Right cardiac atrium (tissue), 5 donors: Measurements from ENCODE around the gene PAAF1. TPM values are rescaled to one million over a fixed set of nuclear protein-coding genes. Genes with fewer than 3 reads are reported as not detected.

ENCODE experiments used
- ATAC-seq, 2 donors: fragments of 200-7000 bp; cut with Tn5 transposase; one replicate each; pipeline versions ENCODE4 v1.8.0 to v1.9.1; 2020; ENCODE audit warnings: moderate library complexity in 2 of 2, mild to moderate bottlenecking in 1 of 2
- DNase-seq, 3 donors: peaks; one replicate each; pipeline ENCODE4 v3.0.0-alpha.2; 2020
- H3K27ac ChIP-seq: one replicate; pipeline ENCODE4 v1.5.1; 2013; ENCODE audit warnings: mild to moderate bottlenecking, low read length, control low read depth, moderate library complexity
- H3K27me3 ChIP-seq: one replicate; pipeline ENCODE4 v1.6.1; 2013; ENCODE audit not compliant: control insufficient read depth, insufficient read depth
- H3K4me1 ChIP-seq: one replicate; pipeline ENCODE4 v1.6.1; 2013; ENCODE audit warnings: low read length; ENCODE audit not compliant: control insufficient read depth, insufficient read depth
- H3K4me3 ChIP-seq: one replicate; pipeline ENCODE4 v1.5.1; 2013; ENCODE audit warnings: low read length, control low read depth
- H3K9me3 ChIP-seq: one replicate; pipeline ENCODE4 v1.6.1; 2013; ENCODE audit warnings: low read length; ENCODE audit not compliant: control insufficient read depth
- WGBS: extraction: QIAGEN DNeasy Blood & Tissue Kit; methylation state at CpG from one replicate; pipeline ENCODE4 v1.1.7; 2013; 5-methylcytosine and 5-hydroxymethylcytosine counted together
- intact Hi-C, 4 donors: fragments of 100-400 bp; cut with DNase I; formaldehyde crosslinking; loops; one replicate each; pipeline versions ENCODE4 v1.11.0 to v1.14.0; 2022 to 2023
- polyA plus RNA-seq: library from polyadenylated mRNA; stranded (reverse); fragments of 200-250 nt; gene quantifications from one replicate; pipeline ENCODE4 v1.2.3, GENCODE V29; 2013
- total RNA-seq, 4 donors: library from RNA; stranded (reverse); fragmentation: NEBNext Ultra II Directional; extraction: Animal tissue kit (Norgen Biotek cat#: 25700); gene quantifications; one replicate each; pipeline ENCODE4 v1.2.1, GENCODE V29; 2021
- donor health status: healthy with polysubstance abuse.
- donor health status: DM: no; HTN: yes; CAD: no.
- donor health status: DM: no; HTN: no; CAD: no.
- donor health status: DM: no; HTN: yes; CAD: no; lungs with severe emphysema.
- donor health status: DM: yes; HTN: yes; CAD: no.

PAAF1 gene
- total and polyA plus RNA-seq, 5 donors: 12.7 to 22.8 (median 18.0) TPM

DNA sequence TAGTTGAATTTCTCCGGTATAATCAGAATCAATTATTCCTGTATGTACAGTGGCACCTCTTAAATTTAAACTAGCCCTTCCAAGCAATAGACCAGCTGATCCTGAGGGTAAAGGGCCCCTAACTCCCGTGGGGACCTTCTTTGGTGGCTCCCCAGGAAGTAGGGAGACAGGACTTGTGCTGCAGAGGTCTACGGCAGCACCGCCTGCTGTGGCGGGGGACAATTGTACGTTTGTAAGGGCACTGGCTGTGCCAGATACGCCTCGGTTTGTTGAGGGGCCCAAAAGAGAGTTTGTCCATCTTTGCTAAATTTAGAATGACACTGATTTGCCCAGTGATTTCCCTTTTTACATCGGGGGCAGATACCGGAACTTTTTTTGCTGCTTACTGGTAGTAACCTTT is 68.1 kb downstream of the PAAF1 start:
- Histone ChIP-seq H3K27me3 (no peaks in the 10 kb centered on the region), H3K9me3 (no peaks in the 10 kb centered on the region), H3K4me1 (no peaks in the 10 kb centered on the region), H3K4me3 (no peak overlapping the region), H3K27ac (no peak overlapping the region)
- ATAC-seq: no peak
- 64% methylated on average over 10 of the region's 10 CpGs for WGBS
- intact Hi-C loops: no loop called here
- no peak for DNase-seq

DNA sequence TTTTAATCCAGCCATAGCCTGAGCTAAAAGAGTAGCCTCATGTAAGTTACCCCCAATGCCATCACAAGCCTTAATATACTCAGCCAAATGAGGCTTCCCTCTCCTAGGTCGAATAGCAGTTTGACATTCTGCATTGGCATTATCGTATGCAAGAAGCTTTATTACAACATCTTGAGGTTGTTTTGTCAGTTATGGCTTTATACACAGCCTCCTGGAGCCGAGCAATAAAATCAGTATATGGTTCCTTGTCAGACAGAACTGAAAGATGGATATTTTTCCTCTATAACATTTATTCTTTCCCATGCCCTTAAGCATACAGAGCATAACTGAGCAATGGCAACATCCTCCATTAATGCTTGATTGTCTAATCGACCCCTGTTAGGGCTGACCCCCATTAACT is 68.6 kb downstream of the PAAF1 start:
- DNase-seq (no peak), ATAC-seq (no peak)
- 65% methylated on average over 4 of the region's 4 CpGs for WGBS
- Histone ChIP-seq H3K4me1 (no peaks in the 10 kb centered on the region), H3K27ac (no peak overlapping the region), H3K4me3 (no peak overlapping the region), H3K27me3 (no peaks in the 10 kb centered on the region), H3K9me3 (no peaks in the 10 kb centered on the region)
- intact Hi-C loops: no loop called here

DNA sequence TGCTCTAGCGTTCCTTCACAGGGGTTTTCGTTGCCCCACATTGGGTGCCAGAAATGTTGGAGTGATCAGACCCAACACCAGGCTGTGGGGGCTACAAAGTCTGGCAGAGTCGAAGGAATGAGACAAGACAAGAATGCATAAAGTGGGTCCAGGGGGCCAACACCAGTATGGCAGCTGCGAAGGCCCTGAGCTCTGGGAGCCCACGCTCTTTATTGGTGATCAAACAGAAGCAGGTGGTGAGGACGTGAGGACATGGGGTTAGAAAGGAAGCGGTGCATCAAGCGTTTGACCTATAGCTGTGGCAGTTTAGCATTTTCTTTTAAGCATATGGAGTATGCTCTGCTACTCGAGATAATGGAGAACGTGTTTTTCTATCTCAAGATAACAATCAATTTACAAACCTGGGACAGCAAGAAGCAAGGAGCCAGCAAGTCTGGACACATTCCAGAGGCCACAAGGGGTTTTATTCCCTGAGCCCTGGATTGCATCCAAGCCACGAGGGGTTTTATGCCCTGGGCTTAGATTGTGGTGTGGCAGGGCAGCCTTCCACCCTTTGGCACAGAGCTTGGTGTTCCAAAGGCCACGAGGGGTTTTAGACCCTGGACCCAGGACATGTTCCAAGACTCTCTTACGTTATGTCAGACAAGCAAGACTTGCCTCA is 70.1 kb downstream of the PAAF1 start:
- H3K9me3 ChIP-seq: no peaks in the 10 kb centered on the region
- no peaks in the 10 kb centered on the region for H3K4me1 ChIP-seq
- ATAC-seq: no peak
- H3K27me3 ChIP-seq: no peaks in the 10 kb centered on the region
- no peak overlapping the region for H3K27ac ChIP-seq
- 80% methylated on average over 13 of the region's 13 CpGs for WGBS
- intact Hi-C loops: no loop called here
- H3K4me3 ChIP-seq: no peak overlapping the region
- no peak for DNase-seq

DNA sequence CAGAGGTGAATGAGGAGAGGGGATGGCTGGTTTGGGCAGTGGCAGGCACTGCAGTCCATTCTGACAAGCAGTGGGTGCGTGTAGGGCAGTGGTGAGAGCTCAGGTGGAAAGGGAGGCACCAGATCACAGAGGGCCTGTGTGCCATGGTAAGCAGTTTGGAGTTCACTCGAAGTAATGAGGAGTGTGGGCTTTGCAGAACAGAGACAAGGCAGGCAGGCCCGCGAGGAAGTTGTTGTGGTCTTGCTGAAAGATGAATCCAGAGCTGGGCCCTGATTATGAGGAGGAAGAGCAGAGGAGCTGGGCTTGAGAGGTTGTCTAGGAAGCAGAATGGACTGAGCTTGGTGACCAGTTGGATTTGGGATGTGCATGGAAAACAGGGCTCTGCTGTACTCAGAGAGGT is 72.4 kb downstream of the PAAF1 start:
- H3K4me1 ChIP-seq: no peaks in the 10 kb centered on the region
- H3K4me3 ChIP-seq: no peak overlapping the region
- DNase-seq: no peak
- 76% methylated on average over 4 of the region's 4 CpGs for WGBS
- no peaks in the 10 kb centered on the region for H3K9me3 ChIP-seq
- H3K27me3 ChIP-seq: no peaks in the 10 kb centered on the region
- no peak overlapping the region for H3K27ac ChIP-seq
- ATAC-seq: no peak
- intact Hi-C loops: no loop called here

DNA sequence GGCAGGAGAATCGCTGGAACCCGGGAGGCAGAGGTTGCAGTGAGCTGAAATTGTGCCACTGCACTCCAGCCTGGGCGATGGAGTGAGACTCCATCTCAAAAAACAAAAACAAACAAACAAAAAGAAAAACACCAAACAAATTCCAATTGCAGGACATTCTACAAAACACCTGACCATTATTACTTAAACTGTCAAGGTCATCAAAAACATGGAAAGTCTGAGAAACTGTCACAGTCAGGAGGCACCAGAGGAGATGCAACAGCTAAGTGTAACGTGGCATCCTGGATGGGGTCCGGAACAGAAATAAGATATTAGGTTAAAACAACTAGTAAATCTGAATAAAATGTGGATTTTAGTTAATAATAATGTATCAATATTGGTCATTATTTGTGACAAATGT is 73.1 kb downstream of the PAAF1 start:
- WGBS: 83% methylated on average over 5 of the region's 5 CpGs
- no peaks in the 10 kb centered on the region for H3K4me1 ChIP-seq
- no peaks in the 10 kb centered on the region for H3K27me3 ChIP-seq
- intact Hi-C loops: no loop called here
- no peak overlapping the region for H3K27ac ChIP-seq
- ATAC-seq (no peak), DNase-seq (no peak)
- H3K4me3 ChIP-seq: no peak overlapping the region
- H3K9me3 ChIP-seq: no peaks in the 10 kb centered on the region

DNA sequence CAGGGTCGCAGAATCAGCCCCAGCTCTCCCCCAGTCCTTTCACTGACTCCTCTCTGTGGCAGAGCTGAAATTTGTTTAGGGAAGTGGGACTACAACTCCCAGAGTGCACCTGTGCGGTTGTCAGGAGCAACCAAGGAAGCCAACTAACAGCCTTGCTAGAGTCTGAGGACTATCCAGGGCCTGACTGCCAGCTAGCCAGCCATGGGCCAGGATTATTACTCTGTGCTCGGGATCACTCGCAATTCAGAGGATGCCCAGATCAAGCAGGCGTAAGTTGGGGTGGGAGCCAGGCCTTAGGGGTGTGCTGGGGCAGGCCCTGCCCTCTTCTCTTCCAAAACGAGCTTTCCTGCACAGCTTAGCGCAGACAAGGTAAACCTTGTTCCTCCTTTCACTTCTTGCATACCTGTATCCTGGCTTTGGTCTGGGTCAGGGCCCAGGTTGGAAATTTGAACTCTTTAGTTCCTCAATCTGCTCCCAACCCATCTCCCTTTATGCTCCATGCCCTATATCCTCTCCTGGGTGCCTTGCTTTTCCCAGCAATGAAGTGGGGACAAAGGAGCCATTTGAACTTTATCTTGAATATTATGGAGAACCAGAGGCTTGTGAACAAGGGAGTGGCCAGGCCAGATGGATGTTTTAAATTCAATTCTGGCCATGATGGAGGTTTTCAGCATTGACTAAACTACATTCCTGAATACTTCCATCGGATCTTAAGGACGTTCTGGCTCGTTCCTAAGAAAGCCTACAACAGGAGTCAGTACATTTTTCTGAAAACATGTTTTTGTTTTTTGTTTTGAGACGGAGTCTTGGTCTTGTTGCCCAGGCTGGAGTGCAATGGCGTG is 74.3 kb downstream of the PAAF1 start, which contains the start of gene DNAJB13:
Gene DNAJB13, plus strand, starts transcription at position 158 of the 842 bp plus-strand sequence. Its CDS starts 44 bp downstream, at position 202.
- intact Hi-C loops: no loop called here
- no peak within 1 kb of the TSS for H3K27ac ChIP-seq
- no peaks in the 10 kb centered on the region for H3K4me1 ChIP-seq
- no peak for DNase-seq
- no peaks in the 10 kb centered on the region for H3K9me3 ChIP-seq
- no peaks in the 10 kb centered on the region for H3K27me3 ChIP-seq
- WGBS: 78% methylated on average over 12 of the region's 12 CpGs
- H3K4me3 ChIP-seq: no peak within 1 kb of the TSS
- ATAC-seq: peak; percentile 46 to 65

DNA sequence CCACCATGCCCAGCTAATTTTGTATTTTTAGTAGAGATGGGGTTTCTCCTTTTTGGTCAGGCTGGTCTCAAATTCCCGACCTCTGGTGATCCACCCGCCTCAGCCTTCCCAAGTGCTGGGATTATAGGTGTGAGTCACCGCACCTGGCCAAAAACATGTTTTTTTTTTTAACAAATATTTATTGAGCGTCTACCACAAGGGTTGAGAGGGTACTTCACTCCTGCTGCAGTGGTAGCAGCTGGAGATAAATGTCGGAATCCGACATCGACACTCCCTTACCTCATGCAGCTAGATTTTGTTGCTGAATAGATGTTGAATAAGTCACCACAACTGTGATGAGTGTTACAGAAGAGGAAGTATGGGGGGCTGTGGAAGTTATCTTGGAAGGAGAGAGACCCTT is 75.0 kb downstream of the PAAF1 start:
- intact Hi-C loops: no loop called here
- no peaks in the 10 kb centered on the region for H3K27me3 ChIP-seq
- no peak overlapping the region for H3K27ac ChIP-seq
- H3K9me3 ChIP-seq: no peaks in the 10 kb centered on the region
- no peaks in the 10 kb centered on the region for H3K4me1 ChIP-seq
- ATAC-seq: no peak
- no peak overlapping the region for H3K4me3 ChIP-seq
- 83% methylated on average over 7 of the region's 7 CpGs for WGBS
- no peak for DNase-seq

DNA sequence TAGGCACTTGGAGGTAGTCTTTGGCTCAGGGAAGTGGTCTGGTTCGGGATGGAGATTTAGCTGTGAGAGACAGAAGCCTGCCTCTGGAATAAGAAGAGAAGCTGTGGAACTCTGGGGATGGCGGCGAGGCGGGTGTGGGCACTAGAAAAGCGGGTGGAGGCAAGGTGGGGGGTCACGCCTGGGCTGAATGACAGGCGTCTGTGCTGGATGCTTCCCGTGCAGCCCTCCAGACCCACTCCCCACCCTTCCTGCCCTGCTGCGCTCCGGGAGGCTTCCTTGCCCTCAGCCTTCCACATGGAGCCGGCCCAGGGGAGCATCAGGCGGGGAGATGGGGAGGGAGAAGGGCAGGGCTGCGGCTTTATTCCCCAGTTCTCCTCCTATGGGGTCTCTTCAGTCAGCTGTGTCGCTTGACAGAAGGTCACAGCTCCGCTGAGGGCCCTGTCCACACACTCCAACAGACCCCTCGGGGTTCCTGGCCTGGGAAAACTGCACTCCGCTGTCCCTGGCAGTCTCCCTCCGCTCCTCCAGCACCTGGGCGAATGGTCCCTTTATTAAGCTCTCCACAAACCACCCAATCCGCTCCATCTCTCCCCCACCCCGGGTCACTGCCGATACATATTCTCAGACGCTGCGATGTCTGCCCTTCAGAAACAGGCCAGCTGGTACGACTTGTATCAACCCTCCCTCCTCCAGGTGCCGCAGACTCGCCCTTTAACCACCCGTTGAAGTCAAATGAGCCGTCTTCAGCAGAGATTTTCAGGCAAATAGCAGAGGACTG is 80.3 kb downstream of the PAAF1 start:
- intact Hi-C loops: no loop called here
- Histone ChIP-seq H3K27ac (no peak overlapping the region), H3K4me1 (no peaks in the 10 kb centered on the region), H3K9me3 (no peaks in the 10 kb centered on the region), H3K4me3 (no peak overlapping the region), H3K27me3 (no peaks in the 10 kb centered on the region)
- no peak for DNase-seq
- peak in 1 of 2 donors; percentile 29 for ATAC-seq
- 45% methylated on average over 29 of the region's 29 CpGs for WGBS

DNA sequence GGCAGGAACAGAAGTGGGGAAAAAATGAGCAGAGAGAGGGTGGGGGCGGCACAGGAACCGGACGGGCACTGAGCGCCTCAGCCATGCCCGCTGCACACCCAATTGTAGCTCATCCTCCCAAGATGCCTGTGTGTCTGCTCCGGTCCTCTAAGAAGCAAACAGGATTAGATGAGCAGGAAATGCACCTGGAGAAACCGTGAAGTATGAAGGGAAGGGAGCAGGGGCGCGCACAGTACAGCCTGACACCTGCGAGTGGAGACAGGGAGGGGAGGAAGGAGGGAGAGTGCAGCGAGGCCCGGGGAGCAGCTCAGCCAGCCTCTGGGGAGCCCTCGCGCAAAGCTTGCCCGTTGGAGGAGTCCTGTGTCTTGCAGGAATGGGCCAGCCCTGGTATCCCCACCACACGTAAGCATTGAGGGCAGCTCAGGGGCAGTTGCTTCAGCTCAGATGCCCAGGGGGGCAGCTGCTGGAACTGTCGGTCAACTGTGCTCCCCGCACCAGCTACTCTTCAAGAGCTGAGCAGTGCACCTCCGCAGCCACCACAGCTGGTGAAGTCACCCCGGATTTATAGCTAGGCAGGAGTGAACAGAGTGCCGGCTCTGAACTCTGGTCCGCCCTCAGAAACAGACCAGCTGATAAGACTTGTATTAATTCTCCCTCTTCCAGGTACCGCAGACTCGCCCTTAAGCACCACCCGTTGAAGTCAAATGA is 81.0 kb downstream of the PAAF1 start:
- intact Hi-C loops: no loop called here
- no peaks in the 10 kb centered on the region for H3K4me1 ChIP-seq
- peak in 1 of 2 donors; percentile 26 for ATAC-seq
- WGBS: 64% methylated on average over 25 of the region's 25 CpGs
- no peak overlapping the region for H3K4me3 ChIP-seq
- no peak overlapping the region for H3K27ac ChIP-seq
- H3K27me3 ChIP-seq: no peaks in the 10 kb centered on the region
- no peaks in the 10 kb centered on the region for H3K9me3 ChIP-seq
- no peak for DNase-seq

DNA sequence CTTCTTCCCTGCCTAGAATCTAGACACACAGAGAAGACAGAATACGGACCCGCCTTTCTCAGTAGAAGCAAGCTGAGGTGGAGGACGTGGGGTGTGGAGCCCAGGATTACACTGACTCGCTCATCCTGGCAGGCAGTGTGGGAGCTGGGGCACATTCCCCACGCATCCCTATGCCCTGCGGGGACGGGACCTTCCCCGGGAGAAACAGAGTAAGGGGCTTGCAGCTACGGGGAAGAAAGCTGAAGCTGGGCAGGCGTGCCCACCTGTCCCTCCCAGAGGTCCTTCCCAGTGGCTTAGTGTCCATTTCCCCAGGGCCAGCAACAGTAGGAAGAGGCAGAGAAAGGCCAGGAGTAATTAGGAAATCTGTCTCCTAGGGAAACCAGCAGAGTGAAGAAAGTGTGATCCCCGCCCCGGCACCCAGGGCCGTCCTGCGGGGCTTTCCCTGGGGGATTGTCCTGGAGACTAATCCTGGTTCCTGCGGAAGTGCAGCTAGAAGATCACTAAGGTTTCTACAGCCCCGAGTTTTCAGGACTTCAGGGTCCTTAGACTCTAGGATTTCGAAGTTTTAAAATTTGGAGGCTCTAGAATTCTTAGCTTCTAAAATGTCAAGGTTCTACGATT is 81.8 kb downstream of the PAAF1 start:
- intact Hi-C loops: no loop called here
- 78% methylated on average over 18 of the region's 18 CpGs for WGBS
- H3K4me3 ChIP-seq: no peak overlapping the region
- peak in 1 of 2 donors; percentile 22 for ATAC-seq
- no peaks in the 10 kb centered on the region for H3K27me3 ChIP-seq
- H3K4me1 ChIP-seq: no peaks in the 10 kb centered on the region
- no peak for DNase-seq
- no peaks in the 10 kb centered on the region for H3K9me3 ChIP-seq
- H3K27ac ChIP-seq: no peak overlapping the region
